ENCODE data around the gene ARHGAP40. TPM values are rescaled to one million over a fixed set of nuclear protein-coding genes. Genes with fewer than 3 reads are reported as not detected.

ARHGAP40 gene
- total and polyA plus RNA-seq, 12 donors: not detected

GRCh38 chr20:38579921-38580320 is 21.7 kb upstream of the ARHGAP40 start:
- peaks cover 0 to 28% (median 18%) of the 10 kb centered on the region in 9 donors for H3K4me1 ChIP-seq
- intact Hi-C loops (cut with DNase I): no loop called here
- 62 to 69% methylated on average over 4 of the region's 4 CpGs for WGBS, 2 donors
- ATAC-seq (no peak), DNase-seq (no peak)
- peaks cover 0 to 4% (median 0%) of the 10 kb centered on the region in 7 donors for H3K27me3 ChIP-seq
- no peak overlapping the region for H3K4me3 ChIP-seq
- no peaks in the 10 kb centered on the region for H3K9me3 ChIP-seq
- no peak overlapping the region for H3K27ac ChIP-seq
- peaks cover 0 to 33% (median 10%) of the 10 kb centered on the region in 9 donors for H3K36me3 ChIP-seq
- no peak for TF ChIP-seq CTCF (IDR thresholded peaks at IDR 0.05)

- intact Hi-C loops (cut with DNase I): no loop called here
- H3K36me3 ChIP-seq: peaks cover 0 to 22% (median 0%) of the 10 kb centered on the region in 9 donors
- H3K4me1 ChIP-seq: peaks cover 0 to 28% (median 18%) of the 10 kb centered on the region in 9 donors
- H3K9me3 ChIP-seq: no peaks in the 10 kb centered on the region
- H3K27me3 ChIP-seq: peaks cover 0 to 4% (median 0%) of the 10 kb centered on the region in 7 donors
- WGBS, 2 donors: 54% methylated on average over 5 of the region's 5 CpGs
- ATAC-seq: peak; percentile 81 to 94 (median 88)
- no peak within 1 kb of the TSS for H3K4me3 ChIP-seq
- peak within 1 kb of the TSS in 3 of 10 donors; percentile 8 to 53 (median 35) for H3K27ac ChIP-seq
- TF ChIP-seq CTCF (IDR thresholded peaks at IDR 0.05): no peak
- DNase-seq: peak; percentile 40 to 62
Observed at GRCh38 chr20:38581013-38581412, 20.6 kb upstream of the ARHGAP40 start, which contains the start of gene ADIG. ADIG (plus strand) TSS chr20:38581197; CDS start chr20:38581251, 54 bp downstream.

GRCh38 chr20:38581830-38582358 is 19.7 kb upstream of the ARHGAP40 start:
- 71 to 79% methylated on average over 4 of the region's 4 CpGs for WGBS, 2 donors
- Histone ChIP-seq H3K36me3 (peaks cover 0 to 13% (median 0%) of the 10 kb centered on the region in 9 donors), H3K27me3 (peaks cover 0 to 4% (median 0%) of the 10 kb centered on the region in 7 donors), H3K27ac (no peak overlapping the region), H3K4me3 (no peak overlapping the region), H3K4me1 (peaks cover 0 to 28% (median 18%) of the 10 kb centered on the region in 9 donors), H3K9me3 (no peaks in the 10 kb centered on the region)
- DNase-seq (no peak), ATAC-seq (no peak)
- TF ChIP-seq CTCF (IDR thresholded peaks at IDR 0.05): no peak
- intact Hi-C loops (cut with DNase I): no loop called here

GRCh38 chr20:38583306-38583705 is 18.3 kb upstream of the ARHGAP40 start:
- WGBS, 2 donors: 88 to 93% methylated on average over 4 of the region's 4 CpGs
- Histone ChIP-seq H3K27me3 (peaks cover 0 to 4% (median 0%) of the 10 kb centered on the region in 7 donors), H3K27ac (no peak overlapping the region), H3K36me3 (peaks cover 0 to under 1% (median 0%) of the 10 kb centered on the region in 9 donors), H3K9me3 (no peaks in the 10 kb centered on the region), H3K4me1 (peaks cover 0 to 28% (median 18%) of the 10 kb centered on the region in 9 donors), H3K4me3 (no peak overlapping the region)
- intact Hi-C loops (cut with DNase I): no loop called here
- no peak for TF ChIP-seq CTCF (IDR thresholded peaks at IDR 0.05)
- ATAC-seq (no peak), DNase-seq (no peak)
